ENCODE data around the gene TRIM73.
"Not testable (repeated sequence)": the region's sequence is repeated elsewhere in the genome, so short reads cannot be mapped to it uniquely, and the experiment has no call there.

Gene TRIM73

GRCh38 chr7:75395329-75395728, at the start of gene TRIM73:
TSS of gene TRIM73 (plus strand) at chr7:75395629. CDS start at chr7:75398934, 3,305 bp downstream.
- not testable (repeated sequence) for DNase-seq (ENCODE audit: low spot score)

- DNase-seq (ENCODE audit: low spot score): not testable (repeated sequence)
Measured at GRCh38 chr7:75358671-75359541, 36.5 kb upstream of the TRIM73 start.

- not testable (repeated sequence) for DNase-seq (ENCODE audit: low spot score)
Measured at GRCh38 chr7:75359542-75359848, 35.9 kb upstream of the TRIM73 start.

DNA sequence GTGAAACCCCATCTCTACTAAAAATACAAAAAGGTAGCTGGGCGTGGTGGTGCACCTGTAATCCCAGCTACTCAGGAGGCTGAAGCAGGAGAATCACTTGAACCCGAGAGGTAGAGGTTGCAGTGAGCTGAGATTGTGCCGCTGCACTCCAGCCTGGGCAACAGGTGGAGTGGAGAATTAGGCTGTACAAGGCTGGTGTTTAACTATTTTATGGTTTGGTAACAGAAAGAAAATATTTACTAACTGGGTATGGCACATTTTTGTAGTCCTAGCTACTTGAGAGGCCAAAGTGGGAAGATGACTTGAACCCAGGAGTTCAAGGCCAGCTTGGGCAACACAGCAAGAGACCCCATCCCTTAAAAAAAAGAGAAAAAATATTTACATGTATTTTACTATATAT, 31.4 kb upstream of the TRIM73 start:
- not testable (repeated sequence) for DNase-seq (ENCODE audit: low spot score)

GRCh38 chr7:75366643-75367042, 28.8 kb upstream of the TRIM73 start:
- not testable (repeated sequence) for DNase-seq (ENCODE audit: low spot score)

- DNase-seq (ENCODE audit: low spot score): not testable (repeated sequence)
Measured at GRCh38 chr7:75367313-75367712, 28.1 kb upstream of the TRIM73 start.

- not testable (repeated sequence) for DNase-seq (ENCODE audit: low spot score)
Measured at GRCh38 chr7:75374144-75374518, 21.3 kb upstream of the TRIM73 start.

- not testable (repeated sequence) for DNase-seq (ENCODE audit: low spot score)
Measured at GRCh38 chr7:75374519-75375317, 20.7 kb upstream of the TRIM73 start.

DNA sequence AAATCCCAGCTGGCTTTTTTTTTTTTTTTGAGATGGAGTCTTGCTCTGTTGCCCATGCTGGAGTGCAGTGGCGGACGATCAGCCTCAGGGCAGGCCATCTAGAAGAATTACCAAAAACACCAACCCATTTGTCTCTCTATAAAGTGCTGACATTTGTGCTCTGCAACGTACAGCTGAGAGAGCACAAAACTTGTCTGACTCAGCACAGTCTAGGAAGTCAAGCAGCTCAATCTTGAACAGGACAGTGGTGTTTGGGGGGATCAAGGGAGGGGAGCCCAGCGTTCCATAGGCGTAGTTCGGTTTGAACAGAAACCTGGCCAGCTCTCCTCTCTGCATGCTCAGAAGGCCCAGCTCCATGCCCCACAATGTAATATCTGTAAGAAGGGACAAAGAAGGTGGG, 2.2 kb upstream of the TRIM73 start:
- not testable (repeated sequence) for DNase-seq (ENCODE audit: low spot score)

DNA sequence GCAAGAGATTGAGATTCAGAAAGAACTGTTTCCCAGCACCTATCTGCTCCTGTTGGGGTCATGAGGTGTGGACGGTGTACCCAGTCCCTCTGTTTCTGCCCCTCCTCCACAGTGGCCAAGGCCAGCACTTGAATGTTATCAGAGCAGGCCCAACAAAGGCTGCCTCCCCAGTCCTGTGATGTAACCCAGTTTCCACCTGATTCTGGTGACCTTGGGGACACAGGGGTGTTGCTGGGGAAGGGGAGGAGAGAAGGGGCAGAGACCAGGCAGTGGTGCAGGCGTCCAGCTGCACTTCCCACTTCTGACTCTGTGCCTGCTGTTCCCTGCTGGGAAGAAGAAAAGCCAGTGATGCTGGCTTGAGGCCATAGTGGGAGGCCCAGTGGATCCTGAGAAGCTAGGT, 2.4 kb downstream of the TRIM73 start:
- not testable (repeated sequence) for DNase-seq (ENCODE audit: low spot score)

- DNase-seq (ENCODE audit: low spot score): not testable (repeated sequence)
Measured at GRCh38 chr7:75398771-75399700, 3.6 kb downstream of the TRIM73 start.

DNA sequence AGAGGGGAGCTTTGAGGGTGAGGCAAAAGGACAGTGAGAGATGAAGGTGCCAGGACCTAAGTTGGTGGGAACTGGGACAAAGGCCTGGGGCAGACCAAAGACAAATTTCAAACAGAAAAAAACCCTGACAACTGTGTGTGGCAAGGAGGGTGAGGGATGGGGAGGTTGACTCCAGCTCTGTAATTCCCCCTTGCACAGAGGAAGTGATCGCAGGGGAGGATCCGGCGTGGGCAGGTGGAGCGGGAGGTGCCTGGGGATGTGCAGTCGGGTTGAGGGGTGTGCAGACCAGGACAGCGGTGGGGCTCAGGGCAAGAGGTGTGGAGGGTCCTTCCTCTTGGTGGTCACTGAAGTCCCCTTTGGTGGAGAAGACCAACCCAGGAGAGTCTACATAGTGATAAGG, 5.1 kb downstream of the TRIM73 start:
- not testable (repeated sequence) for DNase-seq (ENCODE audit: low spot score)

DNA sequence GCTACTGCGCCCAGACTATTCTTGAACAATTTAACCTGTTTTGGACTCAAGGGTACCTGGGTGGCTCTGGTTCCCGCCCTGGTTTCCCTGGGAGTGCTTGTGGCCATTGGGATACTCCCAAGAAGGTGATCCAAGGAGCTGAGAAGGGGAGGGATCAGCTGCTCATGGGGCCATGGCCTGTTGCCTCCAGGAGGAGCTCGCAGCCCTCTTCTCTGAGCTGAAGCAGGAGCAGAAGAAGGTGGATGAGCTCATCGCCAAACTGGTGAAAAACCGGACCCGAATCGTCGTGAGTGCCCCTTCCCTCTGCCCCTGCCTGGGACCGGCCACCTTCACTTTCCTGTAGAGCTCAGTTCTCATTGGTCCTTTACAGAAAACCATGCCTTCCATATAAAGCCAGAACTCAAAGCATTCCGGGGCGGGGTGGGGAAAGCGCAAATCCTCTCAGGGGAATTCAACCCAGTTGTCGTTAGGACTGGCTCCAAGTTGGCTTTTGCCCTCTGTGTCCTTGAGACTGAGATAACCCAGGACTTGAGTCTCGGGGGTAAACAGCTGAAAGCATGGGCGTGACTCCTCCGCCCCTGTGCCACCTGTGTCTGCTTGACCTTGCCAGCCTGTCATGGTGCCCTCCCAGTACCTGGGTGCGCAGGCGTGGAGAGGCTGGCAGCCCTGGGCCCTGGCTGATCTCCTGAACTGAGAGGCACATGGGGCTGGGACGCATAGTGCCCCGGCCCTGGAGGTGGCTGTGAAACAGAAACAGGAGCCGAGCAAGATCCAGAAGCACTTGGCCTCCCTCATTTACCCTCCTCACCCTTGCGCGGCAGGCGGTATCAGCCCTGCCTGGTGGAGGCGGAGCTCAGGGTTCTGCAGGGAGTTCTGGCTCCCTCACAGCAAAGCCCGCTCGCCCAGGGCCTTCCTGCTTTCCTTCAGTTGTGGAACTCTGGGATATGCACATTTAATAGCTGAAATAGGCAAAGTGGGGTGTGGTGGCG, 8.3 kb downstream of the TRIM73 start:
- not testable (repeated sequence) for DNase-seq (ENCODE audit: low spot score)

DNA sequence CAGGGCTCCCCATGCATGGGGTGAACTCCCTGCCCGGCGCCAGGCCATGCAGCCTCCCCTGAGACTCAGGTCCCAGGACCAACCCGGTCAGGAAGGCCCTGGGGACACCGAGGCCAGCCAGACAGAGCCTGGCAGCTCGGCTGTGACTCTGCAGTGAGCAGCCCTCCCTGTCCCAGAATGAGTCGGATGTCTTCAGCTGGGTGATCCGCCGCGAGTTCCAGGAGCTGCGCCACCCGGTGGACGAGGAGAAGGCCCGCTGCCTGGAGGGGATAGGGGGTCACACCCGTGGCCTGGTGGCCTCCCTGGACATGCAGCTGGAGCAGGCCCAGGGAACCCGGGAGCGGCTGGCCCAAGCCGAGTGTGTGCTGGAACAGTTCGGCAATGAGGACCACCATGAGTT, 9.2 kb downstream of the TRIM73 start:
- DNase-seq (ENCODE audit: low spot score): not testable (repeated sequence)

GRCh38 chr7:75409880-75410822, 14.7 kb downstream of the TRIM73 start:
- not testable (repeated sequence) for DNase-seq (ENCODE audit: low spot score)

DNA sequence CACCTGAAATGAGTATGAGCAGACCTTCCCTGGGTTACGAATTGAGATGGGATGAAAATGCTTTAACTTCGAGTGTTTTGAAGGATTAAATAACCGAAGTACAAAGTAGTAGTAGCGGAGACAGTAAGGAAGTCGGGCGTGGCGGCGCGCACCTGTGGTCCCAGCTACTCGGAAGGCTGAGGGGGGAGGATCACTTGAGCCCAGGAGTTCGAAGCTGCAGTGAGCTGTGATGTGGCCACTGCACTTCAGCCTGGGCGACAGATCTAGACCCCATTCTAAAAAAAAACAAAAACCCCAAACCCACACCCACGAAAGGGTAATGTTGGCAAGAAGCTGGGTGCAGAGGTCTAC, 15.4 kb downstream of the TRIM73 start:
- DNase-seq (ENCODE audit: low spot score): not testable (repeated sequence)

DNA sequence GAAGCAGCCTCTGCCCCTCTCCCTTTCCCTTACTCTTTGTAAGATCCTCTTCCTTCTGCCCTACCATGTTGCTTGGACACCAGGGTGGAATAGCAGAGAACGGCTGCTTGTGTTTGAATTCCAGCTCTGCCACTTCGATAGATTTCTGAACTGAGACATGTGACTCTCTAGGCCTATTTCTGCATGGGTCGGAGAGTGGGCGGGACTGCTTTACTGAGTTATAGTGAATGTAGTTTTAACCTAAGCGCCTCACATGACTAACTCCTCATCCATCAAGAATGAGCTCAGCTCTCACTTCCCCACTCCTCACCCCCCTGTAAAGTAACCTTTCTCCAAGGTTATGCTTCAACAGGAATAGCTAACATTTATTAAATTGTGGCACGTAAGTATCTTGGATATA, 18.8 kb downstream of the TRIM73 start:
- not testable (repeated sequence) for DNase-seq (ENCODE audit: low spot score)

DNA sequence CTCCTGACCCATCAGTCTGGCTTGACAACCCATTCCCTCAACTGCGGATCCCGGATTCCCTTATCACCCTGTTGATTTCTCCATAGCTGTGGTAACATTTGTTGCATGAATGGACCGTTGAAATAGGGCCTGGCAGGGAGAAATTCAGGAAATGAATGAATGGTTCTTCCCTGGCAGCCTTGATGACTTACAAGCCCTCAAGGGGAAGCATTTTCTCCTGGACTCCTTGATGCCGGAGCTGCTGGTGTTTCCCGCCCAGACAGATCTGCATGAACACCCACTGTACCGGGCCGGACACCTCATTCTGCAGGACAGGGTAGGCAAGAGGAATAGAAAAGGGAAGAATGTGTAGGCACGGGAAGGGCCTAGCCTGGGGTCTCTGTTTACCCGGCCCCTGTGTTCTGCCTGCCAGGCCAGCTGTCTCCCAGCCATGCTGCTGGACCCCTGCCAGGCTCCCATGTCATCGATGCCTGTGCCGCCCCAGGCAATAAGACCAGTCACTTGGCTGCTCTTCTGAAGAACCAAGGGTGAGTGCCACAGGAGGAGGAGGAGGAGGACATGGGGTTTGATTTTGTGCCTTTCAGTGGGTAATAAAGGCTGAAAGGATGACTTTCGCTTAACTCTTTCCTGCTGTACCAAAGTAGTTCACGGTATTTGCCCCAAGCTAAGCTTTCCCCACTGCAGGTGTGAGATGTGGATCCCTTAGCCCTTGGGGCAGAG, 19.4 kb downstream of the TRIM73 start:
- DNase-seq (ENCODE audit: low spot score): not testable (repeated sequence)

- DNase-seq (ENCODE audit: low spot score): not testable (repeated sequence)
Measured at GRCh38 chr7:75415428-75415817, 20.0 kb downstream of the TRIM73 start.
